Dedifferentiated amniotic fluid mesenchymal stem cell (primary cell): Measurements from ENCODE around the gene CPD.
"Not testable (repeated sequence)": the region's sequence is repeated elsewhere in the genome, so short reads cannot be mapped to it uniquely, and the experiment has no call there.

Experiments
- DNase-seq: peaks from one replicate; pipeline ENCODE4 v3.0.0-alpha.2; 2016; ENCODE audit errors: extremely low spot score

The CPD gene

DNA sequence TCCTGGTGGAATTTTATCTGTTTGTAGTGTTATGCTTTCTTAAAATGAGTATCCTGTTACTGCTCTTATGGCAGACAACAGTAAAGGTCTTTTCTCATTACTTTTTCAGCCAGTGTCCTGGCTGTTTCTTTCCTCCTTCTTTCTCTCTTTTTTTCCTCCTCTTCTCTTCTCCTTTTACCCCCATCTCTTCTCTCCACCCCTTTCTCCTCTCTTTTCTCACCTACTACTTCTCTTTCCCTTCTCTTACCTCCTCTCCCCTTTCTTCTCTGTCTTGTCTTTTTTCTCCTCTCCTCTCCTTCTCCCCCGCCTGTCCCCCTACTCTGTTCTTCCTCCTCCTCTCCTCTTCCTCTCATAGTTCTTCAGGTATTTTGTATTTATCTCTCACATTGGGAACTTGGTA lies 48.9 kb downstream of the CPD start:
- DNase-seq, result no peak

DNA sequence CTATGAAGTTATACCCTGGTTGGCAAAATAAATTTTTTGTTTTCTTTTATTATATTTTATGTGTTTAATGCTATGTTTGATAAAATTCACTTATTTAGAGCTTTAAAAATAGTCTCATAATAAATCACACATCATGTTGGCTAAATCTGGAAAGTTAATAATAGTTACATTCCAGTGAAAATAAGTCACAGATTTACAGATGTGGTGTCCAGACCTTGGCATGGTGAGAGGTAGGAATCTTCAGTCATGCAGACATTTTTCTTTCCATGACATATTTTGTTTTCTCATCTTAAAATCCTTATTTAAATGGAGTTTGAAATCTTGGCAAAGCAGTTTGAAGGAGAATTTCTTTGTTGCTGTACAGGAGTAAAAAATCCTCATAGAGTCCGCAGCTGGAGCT lies 50.4 kb downstream of the CPD start:
- DNase-seq, result peak; percentile 42

DNA sequence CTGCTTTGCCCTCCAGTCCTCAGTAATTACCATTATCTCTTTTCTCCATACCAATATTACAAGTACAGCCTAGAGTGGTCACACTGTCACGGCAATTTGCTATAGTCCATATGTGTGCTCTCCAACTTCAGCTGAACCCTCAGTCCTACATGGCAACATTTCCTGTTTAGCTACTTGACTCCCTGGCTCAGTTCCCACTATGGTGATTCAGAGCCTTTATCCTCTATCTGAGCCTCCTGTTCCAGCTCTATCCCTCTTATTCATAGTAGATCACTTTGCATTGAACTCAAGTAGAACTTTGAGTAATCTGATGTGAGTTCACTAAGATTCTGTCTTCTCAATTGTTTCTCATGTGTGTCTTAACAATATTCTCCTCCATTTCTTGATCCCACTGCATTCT lies 54.8 kb downstream of the CPD start:
- peak; percentile 27 for DNase-seq

- no peak for DNase-seq
Measured at GRCh38 chr17:30436729-30437128, 58.0 kb downstream of the CPD start.

DNA sequence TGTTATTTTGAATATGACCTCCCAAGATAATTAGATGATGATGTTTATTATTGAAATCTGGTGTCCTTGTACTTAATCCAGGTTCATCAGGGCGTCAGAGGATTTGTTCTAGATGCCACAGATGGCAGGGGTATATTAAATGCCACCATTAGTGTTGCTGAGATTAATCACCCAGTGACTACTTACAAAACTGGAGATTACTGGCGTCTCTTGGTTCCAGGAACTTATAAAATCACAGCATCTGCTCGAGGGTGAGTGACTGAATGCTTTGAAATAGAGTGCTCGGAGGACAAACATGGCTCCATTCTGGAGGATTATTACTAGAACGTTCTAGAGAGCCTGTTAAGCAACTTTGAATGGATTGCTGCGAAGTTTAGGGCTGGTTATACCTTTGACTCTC lies 65.0 kb downstream of the CPD start:
- DNase-seq, result no peak

- DNase-seq, result not testable (repeated sequence)
Measured at GRCh38 chr17:30446640-30447039, 67.9 kb downstream of the CPD start.

GRCh38 chr17:30449480-30449879 lies 70.8 kb downstream of the CPD start:
- DNase-seq, result no peak

GRCh38 chr17:30450125-30451027 lies 71.6 kb downstream of the CPD start:
- DNase-seq, result no peak

DNA sequence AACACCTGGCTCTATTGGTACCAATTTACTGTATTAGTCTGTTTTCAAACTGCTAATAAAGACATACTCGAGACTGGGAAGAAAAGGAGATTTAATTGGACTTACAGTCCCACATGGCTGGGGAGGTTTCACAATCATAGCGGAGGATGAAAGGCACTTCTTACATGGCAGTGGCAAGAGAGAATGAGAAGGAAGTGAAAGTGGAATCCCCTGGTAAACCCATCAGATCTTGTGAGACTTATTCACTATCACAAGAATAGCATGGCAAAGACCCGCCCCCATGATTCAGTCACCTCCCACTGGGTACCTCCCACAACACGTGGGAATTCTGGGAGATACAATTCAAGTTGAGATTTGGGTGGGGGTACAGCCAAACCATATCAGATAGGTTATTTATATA lies 75.9 kb downstream of the CPD start:
- DNase-seq, result no peak

GRCh38 chr17:30458371-30458770 lies 79.6 kb downstream of the CPD start:
- no peak for DNase-seq

- not testable (repeated sequence) for DNase-seq
Measured at GRCh38 chr17:30458797-30459413, 80.2 kb downstream of the CPD start.

DNA sequence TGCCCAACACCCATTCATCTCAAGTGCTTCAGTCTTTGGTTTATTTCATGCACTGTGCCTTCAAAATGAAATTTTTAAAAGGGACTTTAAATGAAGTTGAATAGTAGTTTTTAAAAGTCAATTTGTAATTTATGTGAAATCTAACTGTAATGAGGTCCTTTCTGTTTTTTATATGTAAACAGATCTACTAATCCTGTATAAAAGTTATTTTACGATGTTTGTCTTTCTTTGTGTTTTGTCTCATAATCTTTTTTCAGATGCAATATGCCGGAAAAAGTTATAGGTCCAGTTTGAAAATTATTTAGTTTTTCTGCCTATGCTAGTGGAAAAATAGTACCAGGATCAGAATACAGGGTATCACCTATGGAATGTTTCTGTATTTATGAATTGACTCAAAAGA lies 89.7 kb downstream of the CPD start:
- no peak for DNase-seq

- DNase-seq, result no peak
Measured at GRCh38 chr17:30472238-30472890, 93.6 kb downstream of the CPD start.

- no peak for DNase-seq
Measured at GRCh38 chr17:30475206-30475605, 96.5 kb downstream of the CPD start.

- no peak for DNase-seq
Measured at GRCh38 chr17:30476726-30477082, 98.0 kb downstream of the CPD start.

GRCh38 chr17:30477083-30477773 lies 98.5 kb downstream of the CPD start, which contains the start of gene GOSR1:
Gene GOSR1 (plus strand): TSS chr17:30477408. CDS start chr17:30477434, 26 bp downstream.
- DNase-seq, result peak; percentile 98

DNA sequence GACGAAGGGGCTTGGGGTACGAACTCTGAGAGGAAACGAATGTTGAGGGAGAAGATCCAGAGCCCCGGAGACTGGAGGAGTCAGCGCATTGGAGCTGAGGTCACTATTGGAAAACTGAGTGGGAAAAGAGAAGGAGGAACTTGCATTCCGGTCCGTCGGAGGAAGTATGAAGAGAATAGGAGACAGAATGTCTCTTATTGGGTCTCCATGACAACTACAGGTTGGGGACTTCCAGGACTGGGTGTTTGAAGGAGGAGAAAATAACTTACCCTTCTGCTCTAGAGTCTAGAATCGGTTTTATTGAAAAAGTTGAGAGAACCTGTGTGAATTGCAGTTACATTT lies 99.0 kb downstream of the CPD start:
- peak; percentile 36 for DNase-seq

GRCh38 chr17:30482555-30482954 lies 103.8 kb downstream of the CPD start:
- DNase-seq, result no peak

DNA sequence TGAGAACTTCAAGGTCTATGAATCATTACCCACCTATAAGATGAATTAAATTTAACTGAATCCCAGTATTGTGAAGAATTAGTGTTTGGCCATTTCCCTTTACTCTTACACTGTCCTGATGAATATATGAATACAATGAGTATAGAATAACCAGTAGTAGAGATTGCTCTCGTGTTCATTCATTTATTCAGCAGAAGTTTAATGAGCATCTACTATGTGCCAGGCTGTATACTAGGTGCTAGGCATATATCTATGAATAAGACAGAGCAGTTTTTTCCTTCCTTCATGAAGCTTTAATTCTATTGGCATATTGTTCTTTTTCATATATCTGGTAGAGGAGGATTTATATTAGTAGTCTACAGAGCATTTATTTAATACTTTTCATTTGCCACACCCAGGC lies 104.4 kb downstream of the CPD start:
- no peak for DNase-seq

DNA sequence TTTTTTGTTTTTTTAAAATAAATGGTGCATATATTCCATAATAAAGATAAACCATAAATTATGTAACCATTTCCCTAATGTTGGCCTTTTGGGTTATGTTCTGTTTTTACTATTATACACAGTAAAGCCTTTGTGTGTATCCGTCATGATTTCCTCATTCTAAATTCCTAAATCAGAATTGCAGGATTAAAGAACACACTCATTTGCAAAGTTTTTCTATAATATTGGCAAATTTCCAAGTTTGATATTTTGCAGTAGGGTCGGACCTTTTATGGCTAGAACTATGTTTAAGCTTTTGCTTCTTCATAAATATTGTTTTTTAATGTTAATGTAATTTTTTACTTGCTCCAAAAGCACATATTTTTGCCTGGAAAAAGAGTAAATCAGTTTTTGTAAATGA lies 115.1 kb downstream of the CPD start:
- no peak for DNase-seq

DNA sequence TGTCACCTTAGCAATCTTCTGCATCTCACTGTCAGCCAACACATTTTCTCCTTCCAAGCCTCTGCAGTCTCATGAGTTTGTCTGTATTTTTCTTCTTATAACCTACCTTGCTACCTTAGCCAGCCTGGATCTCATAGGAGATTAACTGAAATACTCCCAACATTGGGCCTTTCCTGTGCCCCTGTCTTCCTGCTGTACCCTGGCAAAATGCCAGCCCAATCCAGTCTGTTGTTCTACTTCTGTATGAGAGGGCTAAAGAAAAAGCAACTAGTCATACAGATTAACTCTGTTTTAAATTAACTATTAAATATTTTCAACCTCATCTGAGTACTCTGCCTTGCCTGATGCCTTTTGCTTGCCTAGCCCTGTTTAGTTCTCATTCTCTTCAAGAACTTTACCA lies 116.9 kb downstream of the CPD start:
- DNase-seq, result no peak

DNA sequence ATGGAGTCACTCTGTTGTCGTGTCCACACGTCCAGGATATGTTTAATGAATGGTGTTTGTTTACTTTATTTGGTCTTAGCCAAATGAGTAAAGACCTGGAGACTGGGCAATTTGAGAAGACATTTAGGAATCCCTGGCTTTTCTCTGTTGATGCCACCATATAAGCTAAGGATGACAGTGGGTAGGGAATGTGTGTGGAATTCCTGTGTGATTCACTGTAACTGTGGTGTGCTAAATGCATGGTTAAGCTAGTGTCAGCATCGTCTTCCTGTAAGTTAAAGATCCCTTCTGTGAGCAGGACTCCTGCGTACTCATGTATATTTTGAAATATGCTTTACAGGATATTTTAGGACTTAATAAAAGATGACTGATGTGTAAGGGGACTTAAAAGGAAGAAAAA lies 124.8 kb downstream of the CPD start:
- DNase-seq, result no peak
